Measurements from ENCODE around the gene PKHD1.

The PKHD1 gene

DNA sequence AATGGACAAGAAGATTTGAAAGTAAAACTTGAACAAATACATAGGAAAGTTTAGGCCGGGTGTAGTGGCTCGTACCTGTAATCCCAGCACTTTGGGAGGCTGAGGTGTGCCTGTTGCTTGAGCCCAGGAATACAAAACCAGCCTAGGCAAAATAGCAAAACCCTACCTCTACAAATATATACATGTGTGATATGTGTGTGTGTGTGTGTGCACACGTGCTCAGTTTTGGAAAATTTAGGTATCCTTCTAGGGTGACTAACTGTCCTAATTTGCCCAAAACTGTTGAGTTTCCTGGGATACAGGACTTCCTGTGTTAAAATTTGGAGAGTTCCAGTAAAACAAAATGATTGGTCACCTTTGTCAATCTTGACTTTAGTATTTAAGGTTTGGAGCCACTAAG, 503.2 kb downstream of the PKHD1 start:
- TF ChIP-seq, protein P1, sequence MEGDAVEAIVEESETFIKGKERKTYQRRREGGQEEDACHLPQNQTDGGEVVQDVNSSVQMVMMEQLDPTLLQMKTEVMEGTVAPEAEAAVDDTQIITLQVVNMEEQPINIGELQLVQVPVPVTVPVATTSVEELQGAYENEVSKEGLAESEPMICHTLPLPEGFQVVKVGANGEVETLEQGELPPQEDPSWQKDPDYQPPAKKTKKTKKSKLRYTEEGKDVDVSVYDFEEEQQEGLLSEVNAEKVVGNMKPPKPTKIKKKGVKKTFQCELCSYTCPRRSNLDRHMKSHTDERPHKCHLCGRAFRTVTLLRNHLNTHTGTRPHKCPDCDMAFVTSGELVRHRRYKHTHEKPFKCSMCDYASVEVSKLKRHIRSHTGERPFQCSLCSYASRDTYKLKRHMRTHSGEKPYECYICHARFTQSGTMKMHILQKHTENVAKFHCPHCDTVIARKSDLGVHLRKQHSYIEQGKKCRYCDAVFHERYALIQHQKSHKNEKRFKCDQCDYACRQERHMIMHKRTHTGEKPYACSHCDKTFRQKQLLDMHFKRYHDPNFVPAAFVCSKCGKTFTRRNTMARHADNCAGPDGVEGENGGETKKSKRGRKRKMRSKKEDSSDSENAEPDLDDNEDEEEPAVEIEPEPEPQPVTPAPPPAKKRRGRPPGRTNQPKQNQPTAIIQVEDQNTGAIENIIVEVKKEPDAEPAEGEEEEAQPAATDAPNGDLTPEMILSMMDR (IDR thresholded peaks at IDR 0.05; ENCODE audit: extremely low read depth, missing control alignments) = no peak
- no peak for DNase-seq (ENCODE audit: low spot score)

DNA sequence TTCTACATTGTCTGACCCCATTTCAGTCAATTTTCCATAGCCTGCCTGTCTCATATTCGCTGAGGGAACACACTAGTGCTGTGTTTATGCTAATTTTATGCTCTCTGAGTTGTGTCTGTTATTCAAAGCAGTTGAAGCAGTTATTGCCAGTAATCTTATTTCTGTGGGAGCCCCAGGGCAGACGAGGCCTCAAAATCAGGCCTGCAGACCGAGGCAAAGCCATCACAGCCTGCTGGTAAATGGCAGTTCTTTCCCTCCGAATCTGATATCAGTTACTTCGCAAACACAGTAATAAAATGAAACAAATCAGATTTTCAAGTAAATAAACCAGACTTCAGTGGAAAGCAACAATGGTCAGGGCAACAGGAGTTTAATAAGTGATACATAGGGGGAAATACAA, 508.4 kb downstream of the PKHD1 start:
- TF ChIP-seq, protein P1 (IDR thresholded peaks at IDR 0.05; ENCODE audit: extremely low read depth, missing control alignments) = no peak
- DNase-seq (ENCODE audit: low spot score) = no peak

DNA sequence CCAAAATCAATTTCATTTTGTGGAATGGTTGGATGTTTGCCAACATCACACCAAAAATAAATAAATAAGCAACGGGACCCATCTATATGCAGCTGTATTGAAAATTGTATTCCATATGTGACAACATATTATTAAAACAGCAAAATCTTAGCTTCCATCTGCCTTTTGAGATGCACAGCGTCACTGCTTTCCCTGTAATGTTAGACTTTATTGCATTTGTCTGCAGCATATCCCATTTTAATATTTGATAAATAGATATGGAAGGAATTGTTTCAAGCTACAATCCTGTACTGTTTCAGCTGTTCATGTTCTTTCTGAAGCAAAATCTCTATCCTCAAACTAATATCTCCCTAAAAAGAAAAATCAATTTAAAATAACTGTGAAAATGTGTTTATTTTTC, 509.1 kb downstream of the PKHD1 start:
- TF ChIP-seq, protein P1 (IDR thresholded peaks at IDR 0.05; ENCODE audit: extremely low read depth, missing control alignments) = no peak
- DNase-seq (ENCODE audit: low spot score) = no peak

- DNase-seq (ENCODE audit: low spot score) = no peak
- TF ChIP-seq, protein P1 (IDR thresholded peaks at IDR 0.05; ENCODE audit: extremely low read depth, missing control alignments) = no peak
These were observed 513.4 kb downstream of the PKHD1 start for GRCh38 chr6:51574040-51574439.

DNA sequence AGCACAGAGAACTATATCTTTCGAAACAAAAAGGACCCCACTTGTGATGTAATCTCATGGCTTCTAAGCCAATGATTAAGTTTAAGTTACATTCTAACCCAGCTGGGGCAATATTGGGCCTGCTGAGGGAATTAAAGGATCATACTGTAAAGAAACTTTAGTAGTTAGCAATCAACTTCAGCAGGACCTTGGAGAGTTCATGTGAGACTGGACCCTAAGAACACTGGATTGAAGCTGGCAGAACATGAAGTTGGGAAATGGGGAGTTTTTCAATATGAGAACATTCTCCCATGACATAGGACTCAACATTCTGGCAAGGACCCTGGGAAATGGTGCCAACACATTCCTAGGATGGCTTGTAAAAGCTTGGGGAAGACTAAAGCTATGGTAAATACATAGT, 516.2 kb downstream of the PKHD1 start:
- TF ChIP-seq, protein P1 (IDR thresholded peaks at IDR 0.05; ENCODE audit: extremely low read depth, missing control alignments) = no peak

DNA sequence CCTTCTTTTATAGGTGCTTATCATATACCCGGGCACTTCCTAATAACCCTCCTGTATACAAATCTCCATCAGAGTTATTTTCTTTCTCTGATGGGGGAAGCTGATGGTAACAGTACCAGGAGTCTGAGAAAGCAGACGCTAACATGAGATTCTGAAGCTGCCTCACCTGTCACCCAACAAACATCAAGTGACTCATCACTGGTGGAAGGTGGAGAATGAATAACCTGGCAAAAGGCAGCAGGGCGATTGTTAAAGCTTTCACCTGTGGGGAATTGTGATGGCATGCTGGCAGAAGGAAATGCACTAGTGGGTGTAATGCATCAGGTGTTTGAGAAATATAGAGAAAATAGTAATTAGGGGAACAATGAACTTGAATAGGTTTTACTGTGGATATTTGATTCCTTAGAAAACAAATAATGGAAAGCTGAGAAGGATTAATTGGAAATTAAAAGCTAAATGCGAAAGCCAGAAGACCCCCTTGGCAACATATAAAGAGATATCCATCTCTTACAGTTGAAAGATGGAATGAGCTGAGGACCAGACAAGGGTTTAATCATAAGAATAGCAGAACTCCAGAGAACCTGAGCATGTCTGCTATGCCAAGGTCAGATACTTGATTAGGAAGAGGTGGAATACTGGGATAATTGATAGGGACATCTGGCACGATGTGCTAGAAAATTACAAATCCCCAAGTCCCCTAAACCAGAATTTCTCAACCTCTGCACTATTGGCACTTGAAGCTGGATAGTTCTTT, 517.1 kb downstream of the PKHD1 start:
- TF ChIP-seq, protein P1 (IDR thresholded peaks at IDR 0.05; ENCODE audit: extremely low read depth, missing control alignments) = no peak
- no peak for DNase-seq (ENCODE audit: low spot score)

More for the DNA sequence above, 516.2 kb downstream of the PKHD1 start:
- no peak for DNase-seq (ENCODE audit: low spot score)

GRCh38 chr6:51569594-51569993, 517.8 kb downstream of the PKHD1 start:
- no peak for DNase-seq (ENCODE audit: low spot score)
- TF ChIP-seq, protein P1 (IDR thresholded peaks at IDR 0.05; ENCODE audit: extremely low read depth, missing control alignments) = no peak

Measured in GM20000 (cell line).